HEK293T (cell line): Measurements from ENCODE around the gene GATB.

ENCODE experiments used
- CTCF ChIA-PET: fragments of 350-600 bp; formaldehyde crosslinking; extraction: SDS; loops from one replicate; lab custom pipeline; 2021; ENCODE audit warnings: antibody characterized with exemption, inconsistent platforms; lab: Yijun Ruan, JAX
- POLR2A ChIA-PET: fragments of 350-600 bp; formaldehyde crosslinking; extraction: SDS; loops from one replicate; lab custom pipeline; 2020; ENCODE audit warnings: antibody characterized with exemption, inconsistent platforms; lab: Yijun Ruan, JAX
- DNase-seq: peaks from one replicate; pipeline ENCODE4 v3.0.0; 2012; ENCODE audit warnings: mixed read lengths; ENCODE audit errors: extremely low spot score
- ARNT ChIP-seq: fragments of 450-650 bp; IDR thresholded peaks from 2 replicates; pipeline ENCODE4 v1.6.1; 2017; ENCODE audit warnings: mild to moderate bottlenecking
- BHLHE40 ChIP-seq: fragments of 450-650 bp; IDR thresholded peaks from 2 replicates; pipeline ENCODE4 v1.6.1; 2016; ENCODE audit warnings: mild to moderate bottlenecking, moderate library complexity, borderline replicate concordance
- CTBP1 ChIP-seq: fragments of 450-650 bp; IDR thresholded peaks from 2 replicates; pipeline ENCODE4 v1.6.1; 2016; ENCODE audit warnings: borderline replicate concordance
- ELF4 ChIP-seq: fragments of 450-650 bp; IDR thresholded peaks from 2 replicates; pipeline ENCODE4 v1.6.1; 2017; ENCODE audit warnings: antibody characterized with exemption
- FOXA1 ChIP-seq: fragments of 450-650 bp; IDR thresholded peaks from 2 replicates; pipeline ENCODE4 v1.6.1; 2016; ENCODE audit warnings: mild to moderate bottlenecking
- FOXK2 ChIP-seq: fragments of 450-650 bp; IDR thresholded peaks from 2 replicates; pipeline ENCODE4 v1.6.1; 2016; ENCODE audit warnings: mild to moderate bottlenecking
- FOXM1 ChIP-seq: fragments of 450-650 bp; IDR thresholded peaks from 2 replicates; pipeline ENCODE4 v1.6.1; 2017; ENCODE audit warnings: mild to moderate bottlenecking, borderline replicate concordance
- HDGF ChIP-seq: fragments of 450-650 bp; IDR thresholded peaks from 2 replicates; pipeline ENCODE4 v1.6.1; 2017; ENCODE audit warnings: antibody characterized with exemption, borderline replicate concordance
- L3MBTL2 ChIP-seq: fragments of 450-650 bp; conservative IDR thresholded peaks from 2 replicates; pipeline ENCODE4 v1.6.1; 2016; ENCODE audit warnings: mild to moderate bottlenecking
- LEF1 ChIP-seq: fragments of 450-650 bp; IDR thresholded peaks from 2 replicates; pipeline ENCODE4 v1.6.1; 2017; ENCODE audit warnings: mild to moderate bottlenecking, borderline replicate concordance
- NFRKB ChIP-seq: fragments of 450-650 bp; IDR thresholded peaks from 2 replicates; pipeline ENCODE4 v1.6.1; 2016; ENCODE audit warnings: mild to moderate bottlenecking, moderate library complexity
- SP1 ChIP-seq: fragments of 450-650 bp; IDR thresholded peaks from 2 replicates; pipeline ENCODE4 v1.6.1; 2017
- SUZ12 ChIP-seq: fragments of 450-650 bp; IDR thresholded peaks from 2 replicates; pipeline ENCODE4 v1.6.1; 2016; ENCODE audit warnings: mild to moderate bottlenecking
- TARDBP ChIP-seq: fragments of 450-650 bp; IDR thresholded peaks from 2 replicates; pipeline ENCODE4 v1.6.1; 2016
- ZNF384 ChIP-seq: fragments of 450-650 bp; IDR thresholded peaks from 2 replicates; pipeline ENCODE4 v1.6.1; 2016
- TF ChIP-seq, protein P1 (sequence below): fragments of 450-650 bp; IDR thresholded peaks from 2 replicates; pipeline ENCODE4 v1.6.1; 2016

The GATB gene

DNA sequence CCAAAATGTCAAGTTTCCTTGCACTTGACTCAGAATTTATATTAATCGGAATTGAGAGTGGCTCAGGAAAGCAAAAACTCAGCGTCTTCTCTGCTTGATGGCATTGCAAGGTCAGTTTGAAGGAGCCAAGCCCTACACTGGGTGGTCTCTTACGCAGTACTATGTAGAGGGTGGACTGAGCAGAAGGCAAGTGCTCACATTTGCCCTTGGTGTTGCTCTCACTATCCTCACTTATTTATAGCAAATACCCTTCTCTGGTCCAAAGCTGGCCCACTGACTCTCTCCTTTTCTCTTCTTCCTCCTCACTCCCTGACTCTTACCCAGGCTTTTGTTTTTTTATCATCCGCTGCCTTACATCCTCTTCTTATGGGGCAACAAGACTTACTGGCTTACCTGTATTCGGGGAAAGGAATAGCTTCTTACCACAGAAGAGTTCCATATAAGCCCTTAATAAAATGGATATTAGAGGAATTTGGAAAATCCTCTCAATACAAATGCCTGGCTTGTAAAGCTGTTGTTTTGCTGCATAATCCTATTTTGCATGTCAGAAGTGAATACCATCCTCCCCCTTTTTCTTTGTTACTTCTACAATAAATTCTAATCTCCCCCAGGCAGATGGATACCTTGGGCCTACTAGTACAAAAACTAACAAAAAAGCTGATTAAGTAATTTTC lies 24.8 kb upstream of the GATB start:
- ChIA-PET CTCF (interaction anchor here (2.9 kb wide), 1 partner anchor 17 kb away, joined by 13 read pairs; no protein-coding TSS in a partner anchor), POLR2A (no interaction called here)
- no peak for TF ChIP-seq FOXM1
- DNase-seq: no peak

DNA sequence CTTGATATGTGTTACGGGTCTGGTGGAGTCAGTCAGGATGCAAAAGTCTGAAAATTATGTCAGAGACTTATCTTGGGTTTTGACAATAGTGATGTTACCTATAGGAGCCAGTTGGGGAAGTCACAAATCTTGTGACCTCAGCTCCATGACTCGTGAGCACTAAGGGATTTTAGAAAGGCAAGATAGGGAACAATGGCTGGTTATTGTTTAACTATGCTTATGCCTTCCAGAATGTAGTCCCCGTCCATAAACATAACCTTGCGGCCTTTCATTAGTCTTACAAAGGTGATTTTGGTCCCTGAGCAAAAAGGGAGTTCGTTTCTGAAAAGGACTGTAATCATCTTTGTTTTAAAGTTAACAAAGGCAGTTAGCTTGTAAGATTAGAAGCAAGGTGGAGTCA lies 23.9 kb upstream of the GATB start:
- TF ChIP-seq TARDBP (no peak), ARNT (no peak), FOXK2 (no peak), LEF1 (no peak), FOXA1 (no peak), ELF4 (no peak), CTBP1 (no peak), NFRKB (no peak), FOXM1 (no peak), SP1 (no peak), ZNF384 (no peak)
- no peak for DNase-seq
- ChIA-PET CTCF (interaction anchor here (2.9 kb wide), 1 partner anchor 18 kb away, joined by 13 read pairs; no protein-coding TSS in a partner anchor), POLR2A (no interaction called here)

DNA sequence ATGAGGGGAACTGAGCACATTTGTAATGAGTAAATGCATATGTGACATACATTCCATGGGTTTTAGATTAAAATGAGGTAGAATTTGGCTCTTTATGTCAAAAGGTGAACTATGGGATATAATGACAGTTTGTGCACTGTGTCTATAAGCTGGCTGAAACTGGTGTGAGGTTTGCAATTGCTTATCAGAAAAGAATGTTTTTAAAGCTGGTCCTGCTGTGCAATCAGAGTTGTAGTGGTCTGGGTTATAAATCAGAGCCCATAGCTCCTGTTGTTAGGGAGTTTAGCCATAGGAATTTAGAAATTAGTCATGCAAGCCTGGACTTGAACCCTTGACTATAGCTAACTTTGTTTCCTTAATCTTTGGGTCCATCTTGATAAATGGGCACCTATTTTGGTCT lies 23.1 kb upstream of the GATB start:
- ChIA-PET POLR2A (no interaction called here), CTCF (interaction anchor here (0.6 to 2.9 kb wide), 2 partner anchors 18 to 40 kb away, joined by 3 to 13 read pairs; no protein-coding TSS in a partner anchor)
- TF ChIP-seq ZNF384: no peak
- TF ChIP-seq L3MBTL2: no peak
- TF ChIP-seq, protein P1, sequence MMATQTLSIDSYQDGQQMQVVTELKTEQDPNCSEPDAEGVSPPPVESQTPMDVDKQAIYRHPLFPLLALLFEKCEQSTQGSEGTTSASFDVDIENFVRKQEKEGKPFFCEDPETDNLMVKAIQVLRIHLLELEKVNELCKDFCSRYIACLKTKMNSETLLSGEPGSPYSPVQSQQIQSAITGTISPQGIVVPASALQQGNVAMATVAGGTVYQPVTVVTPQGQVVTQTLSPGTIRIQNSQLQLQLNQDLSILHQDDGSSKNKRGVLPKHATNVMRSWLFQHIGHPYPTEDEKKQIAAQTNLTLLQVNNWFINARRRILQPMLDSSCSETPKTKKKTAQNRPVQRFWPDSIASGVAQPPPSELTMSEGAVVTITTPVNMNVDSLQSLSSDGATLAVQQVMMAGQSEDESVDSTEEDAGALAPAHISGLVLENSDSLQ: no peak
- no peak for TF ChIP-seq BHLHE40
- no peak for TF ChIP-seq NFRKB
- no peak for TF ChIP-seq SP1
- no peak for TF ChIP-seq CTBP1
- TF ChIP-seq ELF4: no peak
- no peak for TF ChIP-seq FOXA1
- TF ChIP-seq SUZ12: no peak
- TF ChIP-seq TARDBP: no peak
- no peak for DNase-seq

DNA sequence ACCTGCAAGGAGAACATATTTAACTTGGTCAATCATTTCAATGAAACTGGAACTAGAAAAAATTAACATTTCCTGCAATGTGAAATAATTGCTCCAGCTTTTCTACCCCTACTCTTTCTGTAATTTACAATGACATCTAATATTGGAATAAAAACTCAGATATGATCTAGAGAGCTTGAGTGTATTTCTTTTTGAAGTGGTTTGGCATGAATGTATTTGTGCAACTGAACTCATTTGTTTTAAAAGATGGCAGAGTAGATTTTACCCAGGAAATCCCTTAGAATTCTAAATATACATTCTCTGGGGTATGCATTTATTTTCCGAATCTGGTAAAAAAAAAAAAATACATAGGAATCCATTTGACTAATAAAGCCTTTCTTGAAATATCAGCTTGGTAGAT lies 21.5 kb upstream of the GATB start:
- DNase-seq: no peak
- TF ChIP-seq TARDBP (no peak), HDGF (no peak), FOXM1 (no peak), CTBP1 (no peak), L3MBTL2 (no peak), ARNT (no peak), ELF4 (no peak), SUZ12 (no peak), ZNF384 (no peak)
- TF ChIP-seq, protein P1: no peak
- CTCF ChIA-PET: no interaction called here
- POLR2A ChIA-PET: no interaction called here

DNA sequence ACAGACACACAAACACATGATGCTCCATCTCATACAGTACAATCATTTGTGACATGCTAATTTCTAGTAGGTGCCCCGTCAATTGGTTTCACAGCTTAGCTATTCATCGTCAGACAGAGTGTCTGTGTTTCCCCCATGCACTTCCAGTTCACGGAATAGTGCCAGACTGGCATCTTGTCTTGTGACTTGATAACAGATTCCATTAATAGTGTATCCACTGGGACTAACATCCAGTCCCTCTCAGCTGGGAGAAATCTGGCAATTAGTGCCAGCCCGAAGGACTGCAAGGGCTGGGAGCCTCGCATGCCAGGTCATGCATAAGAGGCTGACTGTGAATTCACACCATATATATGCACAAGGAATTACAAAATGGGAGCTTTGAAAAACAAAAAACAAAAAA lies 20.2 kb upstream of the GATB start:
- POLR2A ChIA-PET: no interaction called here
- CTCF ChIA-PET: interaction anchor here (1.1 kb wide), 1 partner anchor 11 kb away, joined by 3 read pairs; no protein-coding TSS in a partner anchor
- DNase-seq: no peak
- TF ChIP-seq ELF4 (no peak), NFRKB (no peak), LEF1 (no peak), HDGF (no peak), ARNT (no peak), TARDBP (no peak), FOXA1 (no peak), FOXK2 (no peak), BHLHE40 (no peak), SP1 (no peak), FOXM1 (no peak), SUZ12 (no peak), CTBP1 (no peak)

DNA sequence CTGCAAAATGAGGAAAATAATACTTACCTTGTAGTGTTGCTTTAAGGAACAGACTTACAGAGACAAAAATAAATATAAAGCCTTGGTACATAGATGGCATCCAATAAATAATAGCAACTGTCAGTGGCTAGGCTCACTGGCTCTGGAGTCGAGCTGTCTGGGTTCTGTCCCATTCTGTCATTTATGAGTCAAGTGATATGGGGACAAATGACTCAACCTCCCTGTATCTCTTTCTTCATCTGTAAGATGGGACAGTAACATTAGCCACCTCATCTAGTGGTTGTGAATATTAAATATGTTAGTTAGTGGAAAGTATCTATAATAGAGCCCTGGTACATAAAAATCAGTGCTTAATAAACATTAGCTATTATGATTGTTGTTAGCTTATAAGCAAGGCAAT lies 16.7 kb upstream of the GATB start:
- POLR2A ChIA-PET: no interaction called here
- no peak for DNase-seq
- no peak for TF ChIP-seq CTBP1
- TF ChIP-seq ELF4: no peak
- CTCF ChIA-PET: no interaction called here

DNA sequence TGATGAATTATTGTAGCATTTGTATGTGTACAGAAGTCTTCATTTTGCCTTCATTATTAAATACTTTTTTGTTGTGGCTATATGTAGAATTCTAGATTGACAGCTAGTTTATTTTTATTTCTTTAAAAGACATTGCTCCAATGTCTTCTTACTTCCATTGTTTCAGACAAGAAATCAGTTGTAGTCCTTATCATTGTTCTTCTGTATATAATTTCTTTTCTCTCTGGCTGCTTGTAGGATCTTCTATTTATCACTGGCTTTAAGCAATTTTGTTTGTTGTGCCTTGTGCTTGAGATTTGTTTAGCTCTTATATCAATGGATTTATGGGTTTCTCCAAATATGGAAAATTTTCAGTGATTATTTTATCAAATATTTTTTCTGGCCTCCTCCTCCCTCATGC lies 13.5 kb upstream of the GATB start:
- ChIA-PET CTCF (interaction anchor here (0.6 kb wide), 1 partner anchor 31 kb away, joined by 4 read pairs; no protein-coding TSS in a partner anchor), POLR2A (no interaction called here)

More for the DNA sequence above, 13.5 kb upstream of the GATB start:
- no peak for TF ChIP-seq FOXM1
- no peak for TF ChIP-seq SUZ12
- no peak for TF ChIP-seq BHLHE40
- no peak for TF ChIP-seq NFRKB
- TF ChIP-seq LEF1: no peak
- TF ChIP-seq L3MBTL2: no peak
- TF ChIP-seq HDGF: no peak
- TF ChIP-seq TARDBP: no peak
- no peak for TF ChIP-seq FOXK2
- no peak for TF ChIP-seq ARNT
- TF ChIP-seq CTBP1: no peak
- TF ChIP-seq FOXA1: no peak
- no peak for TF ChIP-seq ZNF384
- no peak for TF ChIP-seq ELF4
- TF ChIP-seq SP1: no peak
- TF ChIP-seq, protein P1: no peak
- DNase-seq: no peak
